Ovary (tissue), 9 donors: ENCODE results near the gene AIG1. TPM values are rescaled to one million over a fixed set of nuclear protein-coding genes. Genes with fewer than 3 reads are reported as not detected.

Experiments used
- DNase-seq, 5 donors: peaks; one replicate each; pipeline ENCODE4 v3.0.0-alpha.2; 2019 to 2020
- H3K27ac ChIP-seq, 2 donors: fragments of 200-600 bp; one replicate each; pipeline versions ENCODE4 v1.5.1 to v1.8.0; 2019 to 2022
- H3K27me3 ChIP-seq: fragments of 200-600 bp; one replicate; pipeline ENCODE4 v1.8.0; 2022
- H3K36me3 ChIP-seq: fragments of 200-600 bp; sonication (generic); one replicate; pipeline ENCODE4 v1.5.1; 2019
- H3K4me1 ChIP-seq: one replicate; pipeline ENCODE4 v1.8.1; 2013; ENCODE audit warnings: mild to moderate bottlenecking, moderate library complexity; ENCODE audit not compliant: insufficient read depth
- H3K4me3 ChIP-seq: fragments of 200-600 bp; sonication (generic); one replicate; pipeline ENCODE4 v1.5.1; 2017
- H3K9me3 ChIP-seq, 2 donors: fragments of 200-600 bp in 1 of 2; sonication (generic) in 1 of 2; one replicate each; pipeline versions ENCODE4 v1.5.1 to v1.8.1; 2013 to 2019; ENCODE audit warnings: mild to moderate bottlenecking in 1 of 2, moderate library complexity in 1 of 2
- CTCF ChIP-seq, 3 donors: fragments of 450-650 bp in 2 of 3; fragments of 200-600 bp in 1 of 3; IDR thresholded peaks; one replicate each; pipeline versions ENCODE4 v1.5.1 to v1.8.0; 2016 to 2022; ENCODE audit warnings: antibody characterized with exemption in 3 of 3, mild to moderate bottlenecking in 1 of 3
- EP300 ChIP-seq: sonication (generic); formaldehyde crosslinking; IDR thresholded peaks from one replicate; pipeline ENCODE4 v1.6.1; 2017; ENCODE audit warnings: antibody characterized with exemption
- POLR2A ChIP-seq: fragments of 450-650 bp; IDR thresholded peaks from one replicate; pipeline ENCODE4 v1.6.1; 2017; ENCODE audit warnings: antibody characterized with exemption, mild to moderate bottlenecking, moderate library complexity
- WGBS, 3 donors: extraction: QIAGEN DNeasy Blood & Tissue Kit in 1 of 3; methylation state at CpG; one replicate each; pipeline versions ENCODE4 v1.1.5 to v1.1.7; 2013 to 2017; 5-methylcytosine and 5-hydroxymethylcytosine counted together
- intact Hi-C, 4 donors: fragments of 100-400 bp; cut with DNase I; formaldehyde crosslinking; loops; one replicate each; pipeline versions ENCODE4 v1.11.0 to v1.15.1; 2022 to 2023
- polyA plus RNA-seq, 2 donors: library from polyadenylated mRNA; stranded (reverse); fragments of 200-250 nt in 1 of 2; fragments of 350-450 nt in 1 of 2; fragmentation: Illumina TruSeq in 1 of 2; extraction: RNeasy Lipid Tissue Mini Kit (QIAGEN cat#74804) in 1 of 2; gene quantifications; one replicate each; pipeline ENCODE4 v1.2.3, GENCODE V29; 2013 to 2014
- total RNA-seq, 7 donors: library from RNA; depleted of rRNA in 2 of 7; stranded (reverse); fragments of >200 nt in 2 of 7; fragmentation: NEBNext Ultra II Directional in 3 of 7; extraction: Animal tissue kit (Norgen Biotek cat#: 25700) in 3 of 7; gene quantifications; one replicate each; pipeline versions ENCODE4 v1.1.0 to v1.2.4, GENCODE V29; 2016 to 2023
- donor health status: DM: no; HTN: no; CAD: no; lungs with moderate emphysema.
- donor health status: DM: no; HTN: no; CAD: no.
- donor health status: Bipolar disorder and iron deficiency.
- donor health status: DM: yes; HTN: yes; CAD: no.
- donor health status: DM: no; HTN: no; CAD: no.
- donor health status: DM: yes; HTN: yes; CAD: no.

AIG1 gene
- total and polyA plus RNA-seq, 9 donors = 27.8 to 91.0 (median 37.3) TPM

GRCh38 chr6:143160015-143160414, 99.3 kb downstream of the AIG1 start:
- WGBS, 3 donors = 57 to 71% (median 68%) methylated on average over 1 of the region's 1 CpG
- intact Hi-C loops = no loop called here
- no peaks in the 10 kb centered on the region for H3K36me3 ChIP-seq

GRCh38 chr6:143160439-143161220, 99.9 kb downstream of the AIG1 start:
- TF ChIP-seq EP300 (no peak), CTCF (IDR thresholded peaks at IDR 0.05) (no peak)
- H3K27me3 ChIP-seq = no peaks in the 10 kb centered on the region
- H3K9me3 ChIP-seq = no peaks in the 10 kb centered on the region
- DNase-seq = no peak
- H3K27ac ChIP-seq = no peak overlapping the region
- H3K4me3 ChIP-seq = no peak overlapping the region
- intact Hi-C loops = no loop called here
- no peaks in the 10 kb centered on the region for H3K4me1 ChIP-seq
- WGBS, 3 donors = 75 to 88% (median 86%) methylated on average over 1 of the region's 1 CpG
- H3K36me3 ChIP-seq = no peaks in the 10 kb centered on the region

More at GRCh38 chr6:143160015-143160414, 99.3 kb downstream of the AIG1 start:
- Histone ChIP-seq H3K4me1 (no peaks in the 10 kb centered on the region), H3K9me3 (no peaks in the 10 kb centered on the region), H3K27me3 (no peaks in the 10 kb centered on the region), H3K27ac (no peak overlapping the region), H3K4me3 (no peak overlapping the region)
- DNase-seq = no peak
- TF ChIP-seq POLR2A = no peak
- TF ChIP-seq CTCF (IDR thresholded peaks at IDR 0.05) = no peak
- no peak for TF ChIP-seq EP300

GRCh38 chr6:143163621-143164020, 102.9 kb downstream of the AIG1 start:
- Histone ChIP-seq H3K36me3 (no peaks in the 10 kb centered on the region), H3K9me3 (no peaks in the 10 kb centered on the region), H3K4me1 (peaks cover 1% of the 10 kb centered on the region), H3K27me3 (no peaks in the 10 kb centered on the region), H3K4me3 (no peak overlapping the region), H3K27ac (peak overlapping the region in 1 of 2 donors; percentile 8)
- intact Hi-C loops = no loop called here
- no peak for TF ChIP-seq EP300
- TF ChIP-seq POLR2A = no peak
- TF ChIP-seq CTCF (IDR thresholded peaks at IDR 0.05) = no peak
- DNase-seq = no peak
- 2 to 63% (median 61%) methylated on average over 1 of the region's 1 CpG for WGBS, 3 donors

- TF ChIP-seq EP300 = no peak
- TF ChIP-seq POLR2A = no peak
- no peak for TF ChIP-seq CTCF (IDR thresholded peaks at IDR 0.05)
- intact Hi-C loops = no loop called here
Observed at GRCh38 chr6:143164565-143165105, 103.9 kb downstream of the AIG1 start.

More at GRCh38 chr6:143164565-143165105, 103.9 kb downstream of the AIG1 start:
- Histone ChIP-seq H3K9me3 (no peaks in the 10 kb centered on the region), H3K4me3 (no peak overlapping the region), H3K4me1 (peaks cover 1% of the 10 kb centered on the region), H3K27me3 (no peaks in the 10 kb centered on the region), H3K36me3 (no peaks in the 10 kb centered on the region), H3K27ac (peak overlapping the region in 1 of 2 donors; percentile 67)
- no peak for DNase-seq
- 52 to 64% (median 61%) methylated on average over 5 of the region's 5 CpGs for WGBS, 3 donors
